ENCODE results near the gene ZCCHC14. TPM values are rescaled to one million over a fixed set of nuclear protein-coding genes. Genes with fewer than 3 reads are reported as not detected.

ZCCHC14 gene
- total and polyA plus RNA-seq, 10 donors = 1.6 to 18.3 (median 13.2) TPM

DNA sequence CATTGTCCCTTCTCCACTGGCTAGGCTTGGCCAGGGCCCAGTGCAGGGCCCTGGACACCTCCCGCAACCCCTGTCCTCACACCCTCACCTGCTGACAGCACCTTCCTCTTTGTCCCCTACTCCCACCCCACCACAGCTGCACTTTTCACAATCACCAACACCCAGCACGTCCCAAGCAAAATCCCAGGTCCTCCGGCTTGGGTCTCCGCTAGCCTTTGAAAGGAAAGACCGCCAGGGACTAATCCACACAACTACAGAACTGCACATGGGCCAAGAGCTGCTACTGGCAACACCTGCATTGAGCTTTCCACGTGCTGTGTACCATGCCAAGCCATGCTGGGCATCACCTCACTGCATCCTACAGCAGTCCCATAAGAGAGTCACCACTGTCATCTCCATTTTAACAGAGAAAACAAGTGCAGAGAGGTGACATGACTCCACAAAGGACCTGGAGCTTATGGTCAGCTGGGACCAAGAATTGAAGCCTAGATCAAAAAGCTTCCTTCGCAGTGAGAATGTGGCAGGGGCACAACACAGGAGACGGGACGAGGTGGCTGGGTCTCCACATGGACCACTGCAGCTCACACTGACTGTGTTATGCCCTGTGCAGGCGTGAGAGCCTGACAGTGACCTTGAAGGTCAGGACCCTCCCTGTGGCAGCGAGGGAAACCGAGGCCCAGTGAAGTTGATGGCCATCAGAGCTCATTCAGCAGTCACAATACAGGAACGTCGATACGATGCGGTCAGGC, 131.8 kb downstream of the ZCCHC14 start:
- H3K36me3 ChIP-seq = peaks cover 0 to 90% (median 34%) of the 10 kb centered on the region in 6 donors
- WGBS, 5 donors = 92 to 97% (median 96%) methylated on average over 12 to 16 of the region's 16 CpGs
- no peaks in the 10 kb centered on the region for H3K27me3 ChIP-seq (replicated peaks in 1 of 7)
- no peak for DNase-seq
- H3K4me1 ChIP-seq = peaks cover 0 to 12% (median 9%) of the 10 kb centered on the region in 6 donors
- no peak overlapping the region for H3K4me3 ChIP-seq
- intact Hi-C loops (cut with DNase I; ENCODE audit: low total_unique reads) = no loop called here
- H3K27ac ChIP-seq = no peak overlapping the region
- no peaks in the 10 kb centered on the region for H3K9me3 ChIP-seq
- TF ChIP-seq POLR2A (IDR thresholded peaks at IDR 0.05) (no peak), POLR2AphosphoS5 (IDR thresholded peaks at IDR 0.05) (no peak)
- TF ChIP-seq, protein P1, sequence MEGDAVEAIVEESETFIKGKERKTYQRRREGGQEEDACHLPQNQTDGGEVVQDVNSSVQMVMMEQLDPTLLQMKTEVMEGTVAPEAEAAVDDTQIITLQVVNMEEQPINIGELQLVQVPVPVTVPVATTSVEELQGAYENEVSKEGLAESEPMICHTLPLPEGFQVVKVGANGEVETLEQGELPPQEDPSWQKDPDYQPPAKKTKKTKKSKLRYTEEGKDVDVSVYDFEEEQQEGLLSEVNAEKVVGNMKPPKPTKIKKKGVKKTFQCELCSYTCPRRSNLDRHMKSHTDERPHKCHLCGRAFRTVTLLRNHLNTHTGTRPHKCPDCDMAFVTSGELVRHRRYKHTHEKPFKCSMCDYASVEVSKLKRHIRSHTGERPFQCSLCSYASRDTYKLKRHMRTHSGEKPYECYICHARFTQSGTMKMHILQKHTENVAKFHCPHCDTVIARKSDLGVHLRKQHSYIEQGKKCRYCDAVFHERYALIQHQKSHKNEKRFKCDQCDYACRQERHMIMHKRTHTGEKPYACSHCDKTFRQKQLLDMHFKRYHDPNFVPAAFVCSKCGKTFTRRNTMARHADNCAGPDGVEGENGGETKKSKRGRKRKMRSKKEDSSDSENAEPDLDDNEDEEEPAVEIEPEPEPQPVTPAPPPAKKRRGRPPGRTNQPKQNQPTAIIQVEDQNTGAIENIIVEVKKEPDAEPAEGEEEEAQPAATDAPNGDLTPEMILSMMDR (IDR thresholded peaks at IDR 0.05 in 8 of 11, conservative IDR thresholded peaks at IDR 0.05 in 3 of 11) = no peak

DNA sequence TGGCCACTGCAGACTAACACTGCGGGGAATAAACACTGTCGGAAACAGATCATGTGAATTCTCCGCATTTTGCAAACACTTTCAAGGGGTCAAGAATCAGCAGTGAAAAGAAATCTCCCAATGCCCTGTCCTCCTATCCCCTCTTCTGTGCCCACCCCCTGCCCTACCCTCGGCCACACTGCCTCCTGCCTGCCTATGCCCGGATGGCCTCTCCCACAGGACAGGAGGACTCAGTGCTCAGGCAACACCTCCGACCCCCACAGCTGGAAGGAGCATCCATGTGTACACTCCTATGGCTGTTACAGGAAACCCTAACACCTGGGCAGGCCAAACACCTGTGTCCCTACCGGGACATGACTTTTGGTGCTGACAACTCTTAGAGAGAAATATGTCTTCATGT, 133.7 kb downstream of the ZCCHC14 start:
- Histone ChIP-seq H3K4me3 (no peak overlapping the region), H3K36me3 (peaks cover 0 to 85% (median 36%) of the 10 kb centered on the region in 6 donors), H3K9me3 (no peaks in the 10 kb centered on the region), H3K27ac (no peak overlapping the region), H3K4me1 (peaks cover 0 to 4% (median 2%) of the 10 kb centered on the region in 6 donors), H3K27me3 (replicated peaks in 1 of 7) (no peaks in the 10 kb centered on the region)
- TF ChIP-seq POLR2AphosphoS5 (IDR thresholded peaks at IDR 0.05) = no peak
- TF ChIP-seq, protein P1 (IDR thresholded peaks at IDR 0.05 in 8 of 11, conservative IDR thresholded peaks at IDR 0.05 in 3 of 11) = no peak
- no peak for TF ChIP-seq POLR2A (IDR thresholded peaks at IDR 0.05)
- intact Hi-C loops (cut with DNase I; ENCODE audit: low total_unique reads) = no loop called here
- 94 to 96% (median 94%) methylated on average over 7 of the region's 7 CpGs for WGBS, 5 donors
- DNase-seq = no peak

DNA sequence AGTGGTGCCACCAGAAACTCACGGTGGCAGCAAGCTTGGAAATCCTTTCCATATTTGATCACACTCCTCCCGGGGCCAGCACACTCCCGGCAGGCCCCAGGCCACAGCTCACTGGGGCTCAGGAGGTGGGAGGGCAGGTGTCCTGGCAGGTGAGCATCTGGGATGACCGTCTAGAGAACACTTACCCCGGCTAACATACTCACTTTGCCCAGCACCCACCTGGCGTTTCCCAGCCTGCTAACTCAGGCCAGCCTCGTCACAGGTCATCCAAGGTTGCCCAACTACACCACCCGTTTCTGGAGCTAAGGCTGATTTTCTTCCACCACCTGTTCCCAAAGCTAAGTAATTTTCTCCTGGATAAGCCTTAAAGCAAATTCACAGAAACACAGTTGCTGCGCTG, 134.1 kb downstream of the ZCCHC14 start:
- no peak for DNase-seq
- TF ChIP-seq, protein P1 (IDR thresholded peaks at IDR 0.05 in 8 of 11, conservative IDR thresholded peaks at IDR 0.05 in 3 of 11) = no peak
- TF ChIP-seq POLR2AphosphoS5 (IDR thresholded peaks at IDR 0.05) (no peak), POLR2A (IDR thresholded peaks at IDR 0.05) (no peak)
- H3K27me3 ChIP-seq (replicated peaks in 1 of 7) = no peaks in the 10 kb centered on the region
- H3K4me3 ChIP-seq = no peak overlapping the region
- H3K27ac ChIP-seq = no peak overlapping the region
- H3K9me3 ChIP-seq = no peaks in the 10 kb centered on the region
- H3K4me1 ChIP-seq = peaks cover 0 to under 1% (median 0%) of the 10 kb centered on the region in 6 donors
- peaks cover 0 to 83% (median 36%) of the 10 kb centered on the region in 6 donors for H3K36me3 ChIP-seq
- intact Hi-C loops (cut with DNase I; ENCODE audit: low total_unique reads) = no loop called here
- WGBS, 5 donors = 91 to 97% (median 92%) methylated on average over 8 to 9 of the region's 9 CpGs

DNA sequence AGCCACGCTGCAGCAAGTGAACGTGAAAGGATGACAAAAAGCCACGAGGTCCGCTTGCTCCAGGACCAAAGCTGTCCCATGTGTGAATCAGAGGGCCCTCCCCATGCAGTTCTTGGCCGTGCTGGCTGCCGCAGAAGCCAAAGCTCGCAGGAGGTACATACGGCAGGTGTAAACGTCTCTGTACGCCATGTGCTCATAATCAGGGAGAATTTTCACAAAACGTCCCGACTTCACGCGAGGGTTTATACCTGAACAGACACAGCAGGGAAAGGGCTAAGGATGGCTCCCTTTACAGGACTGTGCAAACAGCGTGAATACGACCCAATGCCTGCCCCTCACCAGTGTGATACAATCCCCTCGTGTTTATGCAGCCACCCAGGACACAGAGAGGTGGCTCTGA, 134.6 kb downstream of the ZCCHC14 start:
- no peak for DNase-seq
- H3K27ac ChIP-seq = no peak overlapping the region
- no peaks in the 10 kb centered on the region for H3K27me3 ChIP-seq (replicated peaks in 1 of 7)
- TF ChIP-seq POLR2A (IDR thresholded peaks at IDR 0.05) = no peak
- TF ChIP-seq, protein P1 (IDR thresholded peaks at IDR 0.05 in 8 of 11, conservative IDR thresholded peaks at IDR 0.05 in 3 of 11) = no peak
- TF ChIP-seq POLR2AphosphoS5 (IDR thresholded peaks at IDR 0.05) = no peak
- 93 to 97% (median 95%) methylated on average over 17 of the region's 17 CpGs for WGBS, 5 donors
- H3K9me3 ChIP-seq = no peaks in the 10 kb centered on the region
- H3K4me3 ChIP-seq = no peak overlapping the region
- intact Hi-C loops (cut with DNase I; ENCODE audit: low total_unique reads) = no loop called here
- no peaks in the 10 kb centered on the region for H3K4me1 ChIP-seq
- H3K36me3 ChIP-seq = peaks cover 0 to 86% (median 36%) of the 10 kb centered on the region in 6 donors

All from spleen (tissue), 11 donors.